C4-2B (cell line): ENCODE results near the gene SLC2A4RG.

Experiments used
- CTCF ChIP-seq: fragments of 450-650 bp; conservative IDR thresholded peaks from 2 replicates; pipeline ENCODE4 v1.5.1; 2017; ENCODE audit warnings: mild to moderate bottlenecking
- ZFX ChIP-seq: fragments of 450-650 bp; IDR thresholded peaks from 2 replicates; pipeline ENCODE4 v1.6.1; 2017

DNA sequence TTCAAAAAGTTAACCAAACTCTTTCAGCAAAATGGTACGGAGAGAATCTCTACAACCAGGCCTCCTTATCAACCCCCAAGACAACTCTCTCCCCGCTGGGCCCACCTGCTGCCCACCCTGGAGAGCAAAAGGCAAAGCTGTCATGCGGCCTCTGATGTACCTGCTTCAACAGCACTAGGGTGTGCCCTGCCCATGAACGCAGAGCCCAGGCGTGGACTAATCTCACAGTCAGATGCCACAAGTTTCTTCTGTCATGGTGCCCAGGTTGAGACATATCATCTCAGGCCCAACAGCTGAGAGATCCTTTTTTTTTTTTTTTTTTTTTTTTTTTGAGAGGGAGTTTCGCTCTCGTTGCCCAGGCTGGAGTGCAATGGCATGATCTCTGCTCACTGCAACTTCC lies 26.3 kb downstream of the SLC2A4RG start:
- TF ChIP-seq CTCF: no peak
- TF ChIP-seq ZFX: no peak
